Ecto neural progenitor cell (in vitro differentiated cells): ENCODE data around the gene DOK7.

Source experiments
- DNase-seq: peaks from one replicate; pipeline ENCODE4 v3.0.0-alpha.2; 2018; ENCODE audit warnings: low spot score

The DOK7 gene

GRCh38 chr4:3487861-3488260 lies 24.8 kb downstream of the DOK7 start:
- no peak for DNase-seq

GRCh38 chr4:3488820-3489219 lies 25.7 kb downstream of the DOK7 start:
- no peak for DNase-seq

GRCh38 chr4:3489451-3489962 lies 26.4 kb downstream of the DOK7 start:
- no peak for DNase-seq

GRCh38 chr4:3491681-3492405 lies 28.7 kb downstream of the DOK7 start:
- DNase-seq = no peak

- no peak for DNase-seq
These were observed 29.9 kb downstream of the DOK7 start for GRCh38 chr4:3492741-3493719.

- DNase-seq = no peak
These were observed 30.8 kb downstream of the DOK7 start for GRCh38 chr4:3493720-3494461.

- no peak for DNase-seq
These were observed 31.4 kb downstream of the DOK7 start for GRCh38 chr4:3494462-3494871.

- DNase-seq = no peak
These were observed 32.3 kb downstream of the DOK7 start for GRCh38 chr4:3495204-3495975.

- DNase-seq = no peak
These were observed 32.9 kb downstream of the DOK7 start for GRCh38 chr4:3496021-3496420.

- no peak for DNase-seq
These were observed 34.0 kb downstream of the DOK7 start for GRCh38 chr4:3497095-3497494.

GRCh38 chr4:3497523-3498389 lies 34.6 kb downstream of the DOK7 start:
- DNase-seq = no peak

GRCh38 chr4:3498407-3498806 lies 35.3 kb downstream of the DOK7 start:
- DNase-seq = no peak

- DNase-seq = no peak
These were observed 35.9 kb downstream of the DOK7 start for GRCh38 chr4:3498901-3499510.

- DNase-seq = no peak
These were observed 36.6 kb downstream of the DOK7 start for GRCh38 chr4:3499710-3500109.

GRCh38 chr4:3500111-3500510 lies 37.0 kb downstream of the DOK7 start:
- DNase-seq = no peak

GRCh38 chr4:3500634-3501101 lies 37.6 kb downstream of the DOK7 start:
- no peak for DNase-seq

GRCh38 chr4:3501126-3501824 lies 38.2 kb downstream of the DOK7 start:
- no peak for DNase-seq

GRCh38 chr4:3501825-3502425 lies 38.8 kb downstream of the DOK7 start:
- DNase-seq = no peak
